ENCODE measurements around the gene DARS1. TPM values are rescaled to one million over a fixed set of nuclear protein-coding genes. Genes with fewer than 3 reads are reported as not detected.

Gene DARS1
- total RNA-seq, 4 donors from 2014 or later, result 71.4 to 112 (median 81.2) TPM

- TF ChIP-seq CTCF (IDR thresholded peaks at IDR 0.05; ENCODE audit: low read depth), result no peak
Observed at GRCh38 chr2:135998879-135999278, 13.5 kb upstream of the DARS1 start.

GRCh38 chr2:135997380-135997779, 12.0 kb upstream of the DARS1 start:
- no peak for TF ChIP-seq CTCF (IDR thresholded peaks at IDR 0.05; ENCODE audit: low read depth)

GRCh38 chr2:135996304-135996703, 10.9 kb upstream of the DARS1 start:
- TF ChIP-seq CTCF (IDR thresholded peaks at IDR 0.05; ENCODE audit: low read depth), result no peak

- no peak for TF ChIP-seq CTCF (IDR thresholded peaks at IDR 0.05; ENCODE audit: low read depth)
Observed at GRCh38 chr2:135994281-135994680, 8.9 kb upstream of the DARS1 start.

GRCh38 chr2:135993421-135993820, 8.0 kb upstream of the DARS1 start:
- TF ChIP-seq CTCF (IDR thresholded peaks at IDR 0.05; ENCODE audit: low read depth), result no peak

GRCh38 chr2:135991861-135992260, 6.4 kb upstream of the DARS1 start:
- no peak for TF ChIP-seq CTCF (IDR thresholded peaks at IDR 0.05; ENCODE audit: low read depth)

GRCh38 chr2:135987441-135987840, 2.0 kb upstream of the DARS1 start:
- no peak for TF ChIP-seq CTCF (IDR thresholded peaks at IDR 0.05; ENCODE audit: low read depth)
